SH-SY5Y (cell line): ENCODE data around the gene INPP4B.

Source experiments
- GATA2 ChIP-seq: IDR thresholded peaks from 2 replicates; pipeline ENCODE4 v1.6.1; 2011; ENCODE audit warnings: mild to moderate bottlenecking, low read depth, low read length
- GATA3 ChIP-seq: IDR thresholded peaks from 2 replicates; pipeline ENCODE4 v1.6.1; 2011; ENCODE audit warnings: low read depth, mild to moderate bottlenecking, low read length, moderate library complexity

DNA sequence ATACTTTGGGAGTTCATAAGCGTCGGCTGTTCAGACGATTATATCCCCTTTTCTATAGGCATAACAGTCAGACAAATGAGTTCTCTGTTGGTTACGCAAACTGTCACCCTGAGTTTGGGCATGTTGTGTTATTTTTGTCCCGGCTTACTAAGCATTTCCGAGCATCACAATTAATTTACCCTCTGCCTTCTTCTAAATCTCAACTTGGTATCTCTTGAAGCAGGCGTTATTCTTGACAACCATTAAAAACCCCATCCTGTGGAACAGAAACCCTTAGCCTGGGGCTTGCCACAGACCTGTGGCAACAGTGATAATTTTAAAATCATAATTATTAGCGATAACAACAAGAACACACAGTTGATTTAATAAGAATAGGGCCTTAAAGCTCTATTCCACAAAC is 558.7 kb downstream of the INPP4B start:
- TF ChIP-seq GATA3 (no peak), GATA2 (no peak)
